HL-60 (cell line): ENCODE measurements around the gene MSANTD3.
A peak's percentile ranks its signal among the peaks of the same experiment; 100 is the strongest.
"Not testable (repeated sequence)": the region's sequence is repeated elsewhere in the genome, so short reads cannot be mapped to it uniquely, and the experiment has no call there.

ENCODE experiments used
- DNase-seq, 2 experiments: peaks; one replicate each; pipeline ENCODE4 v3.0.0-alpha.2; 2010 to 2020; ENCODE audit warnings: low read depth in 1 of 2, low spot score in 1 of 2
- H3K27ac ChIP-seq: fragments of 250-450 bp; sonication (Bioruptor Pico); replicated peaks from 2 replicates; pipeline ENCODE4 v1.5.1; 2020; ENCODE audit warnings: mild to moderate bottlenecking, moderate library complexity
- H3K27me3 ChIP-seq: fragments of 250-450 bp; sonication (Bioruptor Pico); 2 replicates; pipeline ENCODE4 v1.5.1; 2021; ENCODE audit warnings: mild to moderate bottlenecking, moderate library complexity; ENCODE audit not compliant: insufficient read depth, poor library complexity, severe bottlenecking
- H3K4me3 ChIP-seq: replicated peaks from 2 replicates; pipeline ENCODE4 v1.5.1; 2011; ENCODE audit warnings: mild to moderate bottlenecking, control low read depth, low read length; ENCODE audit not compliant: insufficient read depth
- CTCF ChIP-seq: IDR thresholded peaks from one replicate; pipeline ENCODE4 v1.5.1; 2011; ENCODE audit warnings: low read length, control low read depth, inconsistent platforms; ENCODE audit not compliant: insufficient read depth
- GABPA ChIP-seq: IDR thresholded peaks from 2 replicates; pipeline ENCODE4 v1.6.1; 2012; ENCODE audit warnings: low read depth
- POLR2AphosphoS5 ChIP-seq: IDR thresholded peaks from 2 replicates; pipeline ENCODE4 v1.6.1; 2012; ENCODE audit warnings: low read depth
- REST ChIP-seq: IDR thresholded peaks from 2 replicates; pipeline ENCODE4 v1.6.1; 2012; ENCODE audit warnings: low read depth; ENCODE audit not compliant: insufficient replicate concordance
- SPI1 ChIP-seq: IDR thresholded peaks from 2 replicates; pipeline ENCODE4 v1.6.1; 2012; ENCODE audit warnings: low read depth, mild to moderate bottlenecking, borderline replicate concordance

Gene MSANTD3

GRCh38 chr9:100417815-100418214, 9.1 kb upstream of the MSANTD3 start:
- no peaks in the 10 kb centered on the region for H3K27me3 ChIP-seq
- no peak overlapping the region for H3K4me3 ChIP-seq
- H3K27ac ChIP-seq, result no peak overlapping the region
- no peak for TF ChIP-seq POLR2AphosphoS5
- TF ChIP-seq SPI1, result no peak
- no peak for TF ChIP-seq REST
- no peak for TF ChIP-seq GABPA
- no peak for TF ChIP-seq CTCF
- DNase-seq, result no peak

GRCh38 chr9:100419166-100419565, 7.8 kb upstream of the MSANTD3 start:
- no peak for TF ChIP-seq POLR2AphosphoS5
- TF ChIP-seq CTCF, result no peak
- TF ChIP-seq SPI1, result no peak
- TF ChIP-seq GABPA, result no peak
- TF ChIP-seq REST, result no peak
- Histone ChIP-seq H3K27ac (no peak overlapping the region), H3K27me3 (no peaks in the 10 kb centered on the region), H3K4me3 (no peak overlapping the region)
- DNase-seq, result no peak

GRCh38 chr9:100421116-100421515, 5.8 kb upstream of the MSANTD3 start:
- not testable (repeated sequence) for DNase-seq, H3K4me3 ChIP-seq, H3K27ac ChIP-seq, H3K27me3 ChIP-seq

GRCh38 chr9:100425758-100426157, 1.2 kb upstream of the MSANTD3 start:
- no peak for DNase-seq
- TF ChIP-seq SPI1, result no peak
- no peak for TF ChIP-seq GABPA
- TF ChIP-seq REST, result no peak
- no peak for TF ChIP-seq CTCF
- TF ChIP-seq POLR2AphosphoS5, result no peak
- H3K27ac ChIP-seq, result peak overlapping the region; percentile 71; the same call in 1 of the 2 replicates
- no peak overlapping the region for H3K4me3 ChIP-seq
- H3K27me3 ChIP-seq, result no peaks in the 10 kb centered on the region
